Liver (tissue), 9 donors: ENCODE results near the gene THBS3. TPM values are rescaled to one million over a fixed set of nuclear protein-coding genes. Genes with fewer than 3 reads are reported as not detected.
"Not testable (repeated sequence)": the region's sequence is repeated elsewhere in the genome, so short reads cannot be mapped to it uniquely, and the experiment has no call there.

Source experiments
- DNase-seq: peaks from one replicate; pipeline ENCODE4 v3.0.0-alpha.2; 2017; ENCODE audit warnings: low spot score
- H3K27ac ChIP-seq, 2 donors: one replicate each; pipeline ENCODE4 v1.7.0; 2013; ENCODE audit warnings: inconsistent platforms in 2 of 2, low read length in 2 of 2, control low read depth in 1 of 2, low read depth in 1 of 2, mild to moderate bottlenecking in 1 of 2
- H3K27me3 ChIP-seq, 4 donors: one replicate each; pipeline versions ENCODE4 v1.6.1 to v1.7.0; 2013; ENCODE audit warnings: low read length in 3 of 4, inconsistent platforms in 1 of 4, mild to moderate bottlenecking in 1 of 4, moderate library complexity in 1 of 4; ENCODE audit not compliant: control insufficient read depth in 4 of 4, insufficient read depth in 4 of 4
- H3K36me3 ChIP-seq, 4 donors: one replicate each; pipeline versions ENCODE4 v1.6.1 to v1.7.0; 2013; ENCODE audit warnings: low read length in 3 of 4, mild to moderate bottlenecking in 3 of 4, low read depth in 1 of 4, moderate library complexity in 1 of 4; ENCODE audit not compliant: control insufficient read depth in 4 of 4, insufficient read depth in 3 of 4
- H3K4me1 ChIP-seq, 4 donors: one replicate each; pipeline versions ENCODE4 v1.6.1 to v1.7.0; 2013; ENCODE audit warnings: low read length in 3 of 4, mild to moderate bottlenecking in 3 of 4, moderate library complexity in 1 of 4; ENCODE audit not compliant: control insufficient read depth in 4 of 4, insufficient read depth in 4 of 4
- H3K4me3 ChIP-seq, 3 donors: one replicate each; pipeline versions ENCODE4 v1.6.1 to v1.7.0; 2013; ENCODE audit warnings: low read length in 3 of 3, control low read depth in 1 of 3, low read depth in 1 of 3, mild to moderate bottlenecking in 1 of 3
- H3K9ac ChIP-seq, 2 donors: one replicate each; pipeline ENCODE4 v1.7.0; 2013; ENCODE audit warnings: low read length in 2 of 2, mild to moderate bottlenecking in 2 of 2, moderate library complexity in 2 of 2, control low read depth in 1 of 2, low read depth in 1 of 2
- H3K9me3 ChIP-seq, 4 donors: one replicate each; pipeline versions ENCODE4 v1.6.1 to v1.7.0; 2013; ENCODE audit warnings: low read length in 3 of 4; ENCODE audit not compliant: control insufficient read depth in 4 of 4
- JUND ChIP-seq, 2 donors: IDR thresholded peaks; 2 replicates each; pipeline ENCODE4 v1.6.1; 2016; ENCODE audit warnings: antibody characterized with exemption in 2 of 2
- NR2F2 ChIP-seq: IDR thresholded peaks from 2 replicates; pipeline ENCODE4 v1.6.1; 2016; ENCODE audit warnings: antibody characterized with exemption
- SP1 ChIP-seq: IDR thresholded peaks from 2 replicates; pipeline ENCODE4 v1.6.1; 2018; ENCODE audit warnings: antibody characterized with exemption, mild to moderate bottlenecking
- YY1 ChIP-seq: IDR thresholded peaks from 2 replicates; pipeline ENCODE4 v1.6.1; 2016; ENCODE audit warnings: antibody characterized with exemption, mild to moderate bottlenecking
- WGBS: extraction: QIAGEN DNeasy Blood & Tissue Kit; methylation state at CpG from one replicate; pipeline ENCODE4 v1.1.7; 2013; 5-methylcytosine and 5-hydroxymethylcytosine counted together
- polyA plus RNA-seq, 2 donors: library from polyadenylated mRNA; stranded (reverse) in 1 of 2; unstranded in 1 of 2; fragments of 200-250 nt in 1 of 2; fragments of >200 nt in 1 of 2; fragmentation: Nextera tagmentation in 1 of 2; extraction: Ambion mirVana in 1 of 2; gene quantifications; one replicate each; pipeline versions ENCODE4 v1.2.1 to v1.2.3, GENCODE V29; 2013 to 2015
- total RNA-seq, 2 donors: library from RNA; depleted of rRNA; stranded (reverse); fragments of >200 nt; gene quantifications; one replicate each; pipeline ENCODE4 v1.2.3, GENCODE V29; 2014
- donor health status: healthy.
- donor health status: healthy.
- donor health status: healthy.
- donor health status: healthy.
- donor health status: healthy.

The THBS3 gene
- total and polyA plus RNA-seq, 4 donors = 3.1 to 6.9 (median 4.2) TPM

- peak; percentile 93 for TF ChIP-seq NR2F2
- TF ChIP-seq YY1 = no peak
- Histone ChIP-seq H3K9me3 (no peaks in the 10 kb centered on the region), H3K4me3 (no peak overlapping the region), H3K36me3 (peaks cover 0 to 11% (median 5%) of the 10 kb centered on the region in 4 donors), H3K4me1 (peaks cover 0 to 11% (median 8%) of the 10 kb centered on the region in 4 donors), H3K9ac (no peak overlapping the region), H3K27me3 (no peaks in the 10 kb centered on the region), H3K27ac (peak overlapping the region; percentile 45 to 56)
- DNase-seq = no peak
- 66% methylated on average over 27 of the region's 27 CpGs for WGBS
These were observed 41.1 kb downstream of the THBS3 start for GRCh38 chr1:155166471-155167165.

DNA sequence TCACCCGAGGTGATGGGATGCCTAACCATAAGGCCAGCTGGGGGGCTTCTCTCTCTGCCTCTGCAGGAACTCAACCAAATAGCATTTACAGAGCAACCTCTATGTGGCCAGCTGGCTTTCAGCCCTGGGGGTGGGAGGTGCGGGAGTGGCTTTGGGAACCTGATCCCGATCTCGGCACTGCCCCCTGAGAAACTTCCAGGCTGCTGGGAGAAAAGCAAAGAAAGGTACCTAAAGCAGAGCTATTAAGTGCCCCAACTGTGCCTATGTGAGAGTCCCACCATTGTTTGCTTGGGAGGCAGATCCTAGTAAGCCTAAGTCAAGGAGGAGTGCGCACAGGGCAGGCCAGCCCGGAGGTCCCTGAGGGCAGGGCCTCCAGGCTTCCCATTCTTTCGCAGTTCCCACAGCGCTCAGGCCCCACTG, 41.6 kb downstream of the THBS3 start:
- DNase-seq = no peak
- WGBS = 73% methylated on average over 8 of the region's 8 CpGs
- Histone ChIP-seq H3K4me3 (no peak overlapping the region), H3K27me3 (no peaks in the 10 kb centered on the region), H3K36me3 (peaks cover 0 to 11% (median 5%) of the 10 kb centered on the region in 4 donors), H3K4me1 (peaks cover 0 to 11% (median 8%) of the 10 kb centered on the region in 4 donors), H3K9me3 (no peaks in the 10 kb centered on the region), H3K27ac (peak overlapping the region; percentile 42 to 45), H3K9ac (no peak overlapping the region)
- TF ChIP-seq NR2F2 (peak; percentile 14), SP1 (no peak), JUND (IDR thresholded peaks at IDR 0.05) (no peak)

GRCh38 chr1:155164625-155165024, 43.1 kb downstream of the THBS3 start:
- H3K9ac ChIP-seq, DNase-seq, H3K9me3 ChIP-seq, H3K4me3 ChIP-seq, H3K36me3 ChIP-seq, H3K27me3 ChIP-seq, H3K27ac ChIP-seq: not testable (repeated sequence)
- 92% methylated on average over 11 of the region's 11 CpGs for WGBS
- H3K4me1 ChIP-seq = peaks cover 0 to 11% (median 8%) of the 10 kb centered on the region in 4 donors

DNA sequence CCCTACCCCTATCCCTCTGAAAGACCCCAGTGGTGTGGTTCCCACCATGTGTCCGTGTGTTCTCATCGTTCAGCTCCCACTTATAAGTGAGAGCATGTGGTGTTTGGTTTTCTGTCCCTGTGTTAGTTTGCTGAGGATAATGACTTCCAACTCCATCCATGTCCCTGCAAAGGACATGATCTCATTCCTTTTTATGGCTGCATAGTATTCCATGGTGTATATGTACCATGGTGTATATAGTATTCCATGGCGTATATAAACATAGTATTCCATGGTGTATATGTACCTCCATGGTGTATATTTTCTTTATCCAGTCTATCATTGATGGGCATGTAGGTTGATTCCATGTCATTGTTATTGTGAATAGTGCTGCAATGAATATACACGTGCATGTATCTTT, 43.9 kb downstream of the THBS3 start:
- H3K4me3 ChIP-seq, H3K27ac ChIP-seq, DNase-seq, H3K9ac ChIP-seq, H3K36me3 ChIP-seq, H3K9me3 ChIP-seq, H3K27me3 ChIP-seq: not testable (repeated sequence)
- H3K4me1 ChIP-seq = peaks cover 0 to 11% (median 8%) of the 10 kb centered on the region in 4 donors
- 97% methylated on average over 4 of the region's 4 CpGs for whole genome bisulfite sequencing

GRCh38 chr1:155162631-155163030, 45.1 kb downstream of the THBS3 start:
- H3K36me3 ChIP-seq, H3K27ac ChIP-seq, DNase-seq, H3K4me1 ChIP-seq, H3K9ac ChIP-seq, H3K9me3 ChIP-seq, H3K27me3 ChIP-seq, H3K4me3 ChIP-seq: not testable (repeated sequence)
- 97% methylated on average over 6 of the region's 6 CpGs for WGBS
